G401.6 (cell line): Measurements from ENCODE around the gene DNAJC18.
"Not testable (repeated sequence)": the region's sequence is repeated elsewhere in the genome, so short reads cannot be mapped to it uniquely, and the experiment has no call there.

Experiments
- FAIRE-seq: peaks from 2 replicates; lab custom pipeline; 2012; peaks lifted over from hg19 to GRCh38; lab: Jason Lieb, UNC

DNAJC18 gene

DNA sequence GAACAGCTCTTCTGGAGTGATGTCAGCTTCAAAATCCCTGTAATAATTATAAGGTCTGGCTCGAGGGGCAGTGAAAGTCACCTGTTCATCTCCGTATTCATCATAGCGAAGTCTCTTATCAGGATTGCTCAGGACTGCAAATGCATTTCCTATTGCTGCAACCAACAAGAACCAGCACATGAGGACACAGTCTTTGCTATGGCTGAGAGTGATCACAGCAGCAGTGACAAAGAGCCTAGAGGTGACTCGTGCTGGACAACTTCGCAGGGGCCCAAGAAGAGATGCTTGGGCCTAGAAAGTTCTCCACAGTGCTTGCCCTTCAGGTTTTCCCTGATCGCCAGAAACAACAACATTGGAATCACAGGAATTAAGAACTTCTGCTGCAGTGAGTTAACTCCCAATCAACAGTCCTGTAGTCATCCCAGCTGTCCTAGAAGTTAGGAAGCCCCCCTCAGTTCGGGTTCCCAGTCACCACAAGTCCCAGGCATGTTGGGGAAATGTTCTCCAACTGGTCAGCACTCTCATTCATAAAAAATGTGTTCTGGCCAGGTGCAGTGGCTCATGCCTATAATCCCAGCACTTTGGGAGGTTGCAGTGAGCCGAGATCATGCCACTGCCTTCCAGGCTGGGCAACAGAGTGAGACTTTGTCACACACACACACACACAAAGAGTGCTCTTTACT is 13.0 kb downstream of the DNAJC18 start:
- no peak for FAIRE-seq

GRCh38 chr5:139425497-139425896 is 13.8 kb downstream of the DNAJC18 start:
- FAIRE-seq = no peak

- peak; percentile 93 for FAIRE-seq
These were observed 16.9 kb downstream of the DNAJC18 start for GRCh38 chr5:139422307-139422893.

- no peak for FAIRE-seq
These were observed 19.8 kb downstream of the DNAJC18 start for GRCh38 chr5:139419226-139420192.

DNA sequence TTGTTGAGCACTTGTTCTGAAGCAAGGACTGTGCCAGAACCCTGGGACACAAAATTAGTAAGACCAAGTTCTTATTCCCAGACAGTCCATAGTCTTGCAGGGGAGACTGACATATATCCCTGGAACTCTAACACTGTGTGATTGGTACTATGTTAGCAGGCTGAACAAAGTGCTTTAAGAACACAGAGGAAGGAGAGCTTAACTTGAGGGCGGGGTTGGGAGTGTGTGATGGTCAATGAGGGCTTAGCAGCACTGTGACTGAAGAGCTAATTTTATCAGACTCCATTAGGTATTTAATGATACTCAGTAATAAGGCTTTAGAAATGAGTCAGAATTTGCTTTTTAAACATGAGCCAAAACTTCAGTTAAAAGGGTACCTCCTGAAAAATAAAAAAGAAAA is 20.5 kb downstream of the DNAJC18 start:
- no peak for FAIRE-seq

GRCh38 chr5:139417214-139417613 is 22.1 kb downstream of the DNAJC18 start:
- no peak for FAIRE-seq

GRCh38 chr5:139416651-139417050 is 22.7 kb downstream of the DNAJC18 start:
- no peak for FAIRE-seq

GRCh38 chr5:139415869-139416268 is 23.5 kb downstream of the DNAJC18 start:
- FAIRE-seq = no peak

GRCh38 chr5:139415221-139415861 is 24.0 kb downstream of the DNAJC18 start:
- no peak for FAIRE-seq

GRCh38 chr5:139414581-139415130 is 24.7 kb downstream of the DNAJC18 start:
- no peak for FAIRE-seq

GRCh38 chr5:139413963-139414362 is 25.4 kb downstream of the DNAJC18 start:
- no peak for FAIRE-seq

DNA sequence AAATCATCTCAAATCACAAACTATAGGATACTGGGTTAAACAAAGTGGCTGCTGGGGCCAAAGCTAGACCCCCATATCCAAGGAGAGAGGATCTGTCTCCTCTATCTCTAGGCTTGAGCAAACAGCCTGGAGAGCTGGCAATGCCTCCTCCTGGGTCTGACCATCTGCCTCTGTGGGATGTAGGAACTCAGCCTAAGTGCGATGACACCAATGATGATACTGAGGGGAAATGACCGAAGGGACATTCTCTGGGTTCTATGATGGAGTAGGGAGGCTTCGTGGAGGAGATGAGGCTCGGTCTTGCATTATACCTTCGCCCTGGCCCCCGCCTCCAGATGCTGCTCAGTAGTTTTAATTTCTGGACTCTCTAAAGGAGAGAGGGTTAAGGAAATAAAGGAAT is 26.2 kb downstream of the DNAJC18 start:
- no peak for FAIRE-seq

- no peak for FAIRE-seq
These were observed 28.1 kb downstream of the DNAJC18 start for GRCh38 chr5:139410993-139411828.

GRCh38 chr5:139410121-139410992 is 29.0 kb downstream of the DNAJC18 start:
- FAIRE-seq = no peak

- FAIRE-seq = not testable (repeated sequence)
These were observed 30.2 kb downstream of the DNAJC18 start for GRCh38 chr5:139409116-139409515.

DNA sequence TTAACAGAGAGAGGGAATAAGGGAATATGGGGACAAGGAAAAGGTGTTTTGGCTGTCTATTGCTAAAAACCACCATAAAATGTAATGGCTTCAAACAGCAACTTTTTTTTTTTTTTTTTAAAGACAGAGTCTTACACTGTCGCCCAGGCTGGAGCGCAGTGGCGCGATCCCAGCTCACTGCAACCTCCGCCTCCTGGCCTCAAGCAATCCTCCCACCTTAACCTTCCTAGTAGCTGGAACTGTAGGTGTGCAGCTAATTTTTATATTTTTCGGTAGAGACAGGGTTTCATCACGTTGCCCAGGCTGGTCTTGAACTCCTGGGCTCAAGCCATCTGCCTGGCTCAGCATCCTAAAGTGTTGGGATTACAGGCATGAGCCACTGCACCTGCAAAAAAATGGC is 31.1 kb downstream of the DNAJC18 start:
- FAIRE-seq = no peak

GRCh38 chr5:139407517-139407916 is 31.8 kb downstream of the DNAJC18 start:
- no peak for FAIRE-seq

DNA sequence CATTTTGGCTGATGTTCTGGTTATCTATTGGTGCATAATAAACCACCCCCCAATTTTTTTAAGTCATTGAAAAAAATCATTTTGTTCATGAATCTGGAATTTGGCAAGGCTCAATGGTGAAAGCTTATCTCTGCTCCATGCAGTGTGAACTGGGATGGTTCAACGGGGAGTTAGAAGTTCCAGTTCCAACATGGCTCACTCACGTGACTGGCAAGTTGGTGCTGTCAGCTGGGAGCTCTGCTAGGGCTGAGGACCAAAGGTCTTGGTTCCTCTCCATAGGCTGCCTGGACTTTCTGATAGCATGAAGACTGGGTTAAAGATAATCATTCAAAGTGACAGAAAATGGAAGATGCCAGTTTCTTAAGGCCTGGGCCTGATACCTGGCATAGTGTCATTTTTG is 32.4 kb downstream of the DNAJC18 start:
- no peak for FAIRE-seq

GRCh38 chr5:139404484-139404840 is 34.9 kb downstream of the DNAJC18 start:
- no peak for FAIRE-seq

- peak; percentile 94 for FAIRE-seq
These were observed 35.4 kb downstream of the DNAJC18 start, which contains the start of gene SPATA24 for GRCh38 chr5:139403787-139404483. Gene SPATA24, minus strand, starts transcription at chr5:139404089. Its CDS starts 29 bp downstream, at chr5:139404060.
